Large intestine (tissue), 3 donors: Measurements from ENCODE around the gene OXER1. TPM values are rescaled to one million over a fixed set of nuclear protein-coding genes. Genes with fewer than 3 reads are reported as not detected.
"Not testable (repeated sequence)": the region's sequence is repeated elsewhere in the genome, so short reads cannot be mapped to it uniquely, and the experiment has no call there.

ENCODE experiments used
- DNase-seq, 2 donors: peaks; one replicate each; pipeline versions ENCODE4 v3.0.0 to v3.0.0-alpha.2; 2013
- H3K27ac ChIP-seq: one replicate; pipeline ENCODE4 v1.5.1; 2013; ENCODE audit warnings: low read length
- H3K27me3 ChIP-seq: 2 replicates; pipeline ENCODE4 v1.6.1; 2013; ENCODE audit warnings: low read length; ENCODE audit not compliant: control insufficient read depth, insufficient read depth
- H3K36me3 ChIP-seq: 2 replicates; pipeline ENCODE4 v1.6.1; 2013; ENCODE audit warnings: low read length; ENCODE audit not compliant: control insufficient read depth, insufficient read depth
- H3K4me1 ChIP-seq: one replicate; pipeline ENCODE4 v1.6.1; 2013; ENCODE audit warnings: low read length; ENCODE audit not compliant: control insufficient read depth, insufficient read depth
- H3K4me3 ChIP-seq: one replicate; pipeline ENCODE4 v1.5.1; 2013; ENCODE audit warnings: low read length
- H3K9me3 ChIP-seq: one replicate; pipeline ENCODE4 v1.6.1; 2013; ENCODE audit warnings: mild to moderate bottlenecking, low read depth, low read length, moderate library complexity; ENCODE audit not compliant: control insufficient read depth
- WGBS: methylation state at CpG from one replicate; pipeline ENCODE4 v1.1.5; 2013; ENCODE audit warnings: low lambda C conversion rate; ENCODE audit not compliant: insufficient coverage; 5-methylcytosine and 5-hydroxymethylcytosine counted together
- polyA plus RNA-seq: library from polyadenylated mRNA; unstranded; fragments of 120-200 nt; gene quantifications from one replicate; pipeline ENCODE4 v1.2.1, GENCODE V29; 2013

Gene OXER1
- polyA plus RNA-seq, 1 donor = 12.2 TPM

- H3K4me3 ChIP-seq = no peak overlapping the region
- H3K27me3 ChIP-seq = no peaks in the 10 kb centered on the region
- peaks cover 20% of the 10 kb centered on the region for H3K36me3 ChIP-seq
- no peak for DNase-seq
- H3K4me1 ChIP-seq = no peaks in the 10 kb centered on the region
- H3K27ac ChIP-seq = no peak overlapping the region
- peaks cover 10% of the 10 kb centered on the region for H3K9me3 ChIP-seq
These were observed 27.2 kb downstream of the OXER1 start for GRCh38 chr2:42736598-42737322.

GRCh38 chr2:42733852-42734251 is 30.1 kb downstream of the OXER1 start:
- H3K27me3 ChIP-seq = no peaks in the 10 kb centered on the region
- peaks cover 14% of the 10 kb centered on the region for H3K36me3 ChIP-seq
- WGBS = no CpG with 5 or more reads among the region's 1 CpG

GRCh38 chr2:42731316-42731715 is 32.6 kb downstream of the OXER1 start:
- peaks cover 10% of the 10 kb centered on the region for H3K9me3 ChIP-seq
- H3K27ac ChIP-seq, H3K27me3 ChIP-seq, H3K36me3 ChIP-seq, H3K4me3 ChIP-seq, H3K4me1 ChIP-seq, DNase-seq: not testable (repeated sequence)
- 100% methylated on average over 1 of the region's 4 CpGs for WGBS

More at GRCh38 chr2:42733852-42734251, 30.1 kb downstream of the OXER1 start:
- Histone ChIP-seq H3K27ac (no peak overlapping the region), H3K9me3 (peaks cover 10% of the 10 kb centered on the region), H3K4me1 (no peaks in the 10 kb centered on the region), H3K4me3 (no peak overlapping the region)
- DNase-seq = no peak

- WGBS = no CpG with 5 or more reads among the region's 2 CpGs
- Histone ChIP-seq H3K9me3 (no peaks in the 10 kb centered on the region), H3K4me3 (no peak overlapping the region), H3K36me3 (peaks cover 8% of the 10 kb centered on the region), H3K27me3 (no peaks in the 10 kb centered on the region), H3K27ac (no peak overlapping the region), H3K4me1 (no peaks in the 10 kb centered on the region)
- no peak for DNase-seq
These were observed 37.3 kb downstream of the OXER1 start for GRCh38 chr2:42726680-42727079.

- no peaks in the 10 kb centered on the region for H3K4me1 ChIP-seq
- DNase-seq = no peak
- WGBS = 100% methylated on average over 1 of the region's 4 CpGs
These were observed 38.3 kb downstream of the OXER1 start for GRCh38 chr2:42725657-42726056.

GRCh38 chr2:42724886-42725285 is 39.0 kb downstream of the OXER1 start:
- H3K36me3 ChIP-seq = peaks cover 8% of the 10 kb centered on the region
- no CpG with 5 or more reads among the region's 2 CpGs for WGBS
- no peaks in the 10 kb centered on the region for H3K4me1 ChIP-seq
- no peak for DNase-seq
- H3K27ac ChIP-seq = no peak overlapping the region
- no peaks in the 10 kb centered on the region for H3K27me3 ChIP-seq
- H3K4me3 ChIP-seq = no peak overlapping the region
- H3K9me3 ChIP-seq = no peaks in the 10 kb centered on the region

More at GRCh38 chr2:42725657-42726056, 38.3 kb downstream of the OXER1 start:
- Histone ChIP-seq H3K9me3 (no peaks in the 10 kb centered on the region), H3K27me3 (no peaks in the 10 kb centered on the region), H3K36me3 (peaks cover 8% of the 10 kb centered on the region), H3K4me3 (no peak overlapping the region), H3K27ac (no peak overlapping the region)

GRCh38 chr2:42723465-42723864 is 40.5 kb downstream of the OXER1 start:
- no peak for DNase-seq
- H3K36me3 ChIP-seq = peaks cover 8% of the 10 kb centered on the region
- H3K4me3 ChIP-seq = no peak overlapping the region
- no peaks in the 10 kb centered on the region for H3K27me3 ChIP-seq
- H3K27ac ChIP-seq = no peak overlapping the region
- no peaks in the 10 kb centered on the region for H3K9me3 ChIP-seq
- H3K4me1 ChIP-seq = no peaks in the 10 kb centered on the region

GRCh38 chr2:42722320-42723190 is 41.4 kb downstream of the OXER1 start:
- Histone ChIP-seq H3K27ac (no peak overlapping the region), H3K27me3 (no peaks in the 10 kb centered on the region), H3K9me3 (no peaks in the 10 kb centered on the region), H3K4me3 (no peak overlapping the region), H3K4me1 (no peaks in the 10 kb centered on the region), H3K36me3 (peaks cover 8% of the 10 kb centered on the region)
- WGBS = no CpG with 5 or more reads among the region's 7 CpGs
- peak; percentile 53 to 69 for DNase-seq

- no CpG with 5 or more reads among the region's 2 CpGs for WGBS
- H3K27ac ChIP-seq = no peak overlapping the region
- H3K4me1 ChIP-seq = no peaks in the 10 kb centered on the region
- H3K9me3 ChIP-seq = no peaks in the 10 kb centered on the region
- H3K4me3 ChIP-seq = no peak overlapping the region
- DNase-seq = no peak
- H3K27me3 ChIP-seq = no peaks in the 10 kb centered on the region
- H3K36me3 ChIP-seq = peaks cover 6% of the 10 kb centered on the region
These were observed 42.0 kb downstream of the OXER1 start for GRCh38 chr2:42721898-42722297.

GRCh38 chr2:42714686-42715085 is 49.2 kb downstream of the OXER1 start:
- no CpG with 5 or more reads among the region's 7 CpGs for WGBS
- no peak for DNase-seq

More at GRCh38 chr2:42714686-42715085, 49.2 kb downstream of the OXER1 start:
- Histone ChIP-seq H3K9me3 (no peaks in the 10 kb centered on the region), H3K36me3 (peaks cover 2% of the 10 kb centered on the region), H3K27me3 (no peaks in the 10 kb centered on the region), H3K27ac (no peak overlapping the region), H3K4me1 (no peaks in the 10 kb centered on the region), H3K4me3 (no peak overlapping the region)
